Spinal cord (tissue), 10 donors: Measurements from ENCODE around the gene C3orf52. TPM values are rescaled to one million over a fixed set of nuclear protein-coding genes. Genes with fewer than 3 reads are reported as not detected.

Experiments used
- DNase-seq, 6 donors: peaks; one replicate each; pipeline versions ENCODE4 v3.0.0 to v3.0.0-alpha.2; 2013 to 2015; ENCODE audit warnings: low spot score in 6 of 6, low read depth in 4 of 6
- H3K27ac ChIP-seq: one replicate; pipeline ENCODE4 v1.5.1; 2013; ENCODE audit warnings: low read depth, low read length, control low read depth
- H3K27me3 ChIP-seq: one replicate; pipeline ENCODE4 v1.6.1; 2013; ENCODE audit warnings: low read length; ENCODE audit not compliant: control insufficient read depth, insufficient read depth
- H3K36me3 ChIP-seq: one replicate; pipeline ENCODE4 v1.6.1; 2013; ENCODE audit warnings: low read length; ENCODE audit not compliant: control insufficient read depth, insufficient read depth
- H3K4me1 ChIP-seq: one replicate; pipeline ENCODE4 v1.6.1; 2013; ENCODE audit warnings: low read length; ENCODE audit not compliant: control insufficient read depth, insufficient read depth
- H3K4me3 ChIP-seq: one replicate; pipeline ENCODE4 v1.5.1; 2013; ENCODE audit warnings: low read depth, low read length, control low read depth
- H3K9me3 ChIP-seq: one replicate; pipeline ENCODE4 v1.6.1; 2013; ENCODE audit warnings: low read length; ENCODE audit not compliant: control insufficient read depth, insufficient read depth
- WGBS: methylation state at CpG from one replicate; pipeline ENCODE4 v1.1.5; 2013; ENCODE audit warnings: missing lambda C conversion rate; ENCODE audit not compliant: insufficient coverage; 5-methylcytosine and 5-hydroxymethylcytosine counted together
- polyA plus RNA-seq, 2 donors: library from polyadenylated mRNA; unstranded; fragments of 120-200 nt; gene quantifications; one replicate each; pipeline ENCODE4 v1.2.1, GENCODE V29; 2013; ENCODE audit not compliant: insufficient read length in 2 of 2
- small RNA-seq: library from RNA; depleted of rRNA; stranded (forward); fragments of <200 nt; gene quantifications from one replicate; pipeline ENCODE3, GENCODE V24; 2014; ENCODE audit warnings: low replicate concordance
- total RNA-seq, 2 donors: library from RNA; depleted of rRNA in 1 of 2; stranded (reverse); fragments of 120-200 nt in 1 of 2; fragments of >200 nt in 1 of 2; gene quantifications; one replicate each; pipeline versions ENCODE4 v1.2.3 to v1.2.4, GENCODE V29; 2013 to 2014
- donor health status: healthy.

The C3orf52 gene
- total and polyA plus RNA-seq, 4 donors, result 1.1 to 2.7 (median 1.7) TPM

DNA sequence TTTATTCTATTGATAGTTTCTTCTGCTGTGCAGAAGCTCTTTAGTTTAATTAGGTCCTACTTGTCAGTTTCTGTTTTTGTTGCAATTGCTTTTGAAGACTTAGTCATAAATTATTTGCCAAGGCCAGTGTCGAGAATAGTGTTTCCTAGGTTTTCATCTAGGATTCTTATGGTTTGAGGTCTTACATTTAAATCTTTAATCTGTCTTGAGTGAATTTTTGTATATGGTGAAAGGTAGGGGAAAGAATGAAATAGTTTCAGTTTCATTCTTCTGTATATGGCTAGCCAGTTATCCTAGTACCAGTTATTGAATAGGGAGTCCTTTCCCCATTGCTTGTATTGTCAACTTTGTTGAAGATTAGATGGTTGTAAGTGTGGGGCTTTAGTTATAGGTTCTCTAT lies 57.5 kb downstream of the C3orf52 start:
- no peak overlapping the region for H3K4me3 ChIP-seq
- H3K36me3 ChIP-seq, result no peaks in the 10 kb centered on the region
- WGBS, result no CpG with 5 or more reads among the region's 1 CpG
- DNase-seq, result no peak
- no peaks in the 10 kb centered on the region for H3K9me3 ChIP-seq
- H3K27ac ChIP-seq, result no peak overlapping the region
- no peaks in the 10 kb centered on the region for H3K4me1 ChIP-seq
- H3K27me3 ChIP-seq, result no peaks in the 10 kb centered on the region

DNA sequence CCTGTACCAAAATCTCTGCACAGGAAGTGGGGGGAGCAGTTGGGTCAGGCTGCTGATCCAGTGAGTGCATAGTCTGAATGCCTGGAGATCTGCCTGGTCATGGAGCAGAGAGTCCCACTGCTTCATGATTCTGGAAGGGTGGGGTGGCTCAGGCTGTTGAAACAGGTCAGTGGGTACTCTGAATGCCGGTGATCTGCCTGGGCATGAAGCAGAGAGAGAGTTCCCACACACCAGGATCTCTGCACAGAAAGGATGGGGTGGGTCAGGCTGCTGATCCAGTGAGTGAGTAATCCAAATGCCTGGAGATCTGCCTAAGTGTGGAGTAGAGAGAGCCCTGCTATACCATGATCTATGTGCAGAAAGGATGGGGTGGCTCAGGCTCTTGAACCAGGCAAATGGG lies 62.9 kb downstream of the C3orf52 start:
- Histone ChIP-seq H3K9me3 (no peaks in the 10 kb centered on the region), H3K4me1 (no peaks in the 10 kb centered on the region), H3K36me3 (no peaks in the 10 kb centered on the region), H3K4me3 (no peak overlapping the region), H3K27ac (no peak overlapping the region), H3K27me3 (no peaks in the 10 kb centered on the region)
- DNase-seq, result no peak
- WGBS, result 100% methylated on average over 1 of the region's 1 CpG

DNA sequence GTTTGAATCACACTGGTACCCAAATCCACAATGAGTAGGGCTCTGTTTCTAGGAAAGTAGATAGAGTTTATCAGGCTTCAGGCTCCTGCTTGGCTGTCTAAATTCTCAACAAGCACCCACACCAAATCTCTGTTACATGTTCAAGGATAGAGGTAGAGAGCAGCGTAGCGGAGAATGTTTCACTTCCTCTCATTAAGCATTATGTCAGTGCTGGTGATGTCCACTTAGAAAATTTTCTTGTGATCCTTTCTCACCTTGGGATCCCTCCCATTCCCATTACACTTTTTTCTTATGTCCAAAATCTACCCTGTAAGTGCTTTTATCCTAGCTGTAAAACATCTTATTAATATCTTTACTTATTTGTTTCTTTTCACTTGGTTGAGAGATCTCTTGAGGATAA lies 81.6 kb downstream of the C3orf52 start:
- no peak overlapping the region for H3K4me3 ChIP-seq
- H3K36me3 ChIP-seq, result no peaks in the 10 kb centered on the region
- WGBS, result no CpG with 5 or more reads among the region's 2 CpGs

More for the DNA sequence above, 81.6 kb downstream of the C3orf52 start:
- no peak for DNase-seq
- H3K9me3 ChIP-seq, result no peaks in the 10 kb centered on the region
- no peak overlapping the region for H3K27ac ChIP-seq
- H3K4me1 ChIP-seq, result no peaks in the 10 kb centered on the region
- no peaks in the 10 kb centered on the region for H3K27me3 ChIP-seq

Small RNA genes lying within 50 kb of the gene (small RNA-seq; reads per million reads assigned to genes)
- not detected for gene MIR567

Other genes with a start within 250 kb of the C3orf52 start
- 100 to 1,000 TPM in 1 of 2 donors, 10 to 100 TPM in 1; 37.9 to 130 TPM for gene PHLDB2, start 227.1 kb upstream of the C3orf52 start, total RNA-seq
- 10 to 100 TPM in 1 of 2 donors, 1 to 10 TPM in 1; 8.0 to 24.2 TPM for gene PHLDB2, start 227.1 kb upstream of the C3orf52 start, polyA plus RNA-seq
- 10 to 100 TPM; 49.2 to 85.8 TPM for gene ABHD10, start 107.4 kb upstream of the C3orf52 start, total RNA-seq
- gene ABHD10, start 107.4 kb upstream of the C3orf52 start, polyA plus RNA-seq, result 10 to 100 TPM; 53.5 to 64.4 TPM
- 10 to 100 TPM; 52.6 to 85.5 TPM for gene TAGLN3, start 87.5 kb upstream of the C3orf52 start, total RNA-seq
- 100 to 1,000 TPM; 142 to 171 TPM for gene TAGLN3, start 87.5 kb upstream of the C3orf52 start, polyA plus RNA-seq
- under 1 TPM; 0.55 to 0.69 TPM for gene TMPRSS7, start 51.7 kb upstream of the C3orf52 start, total RNA-seq
- gene TMPRSS7, start 51.7 kb upstream of the C3orf52 start, polyA plus RNA-seq, result under 1 TPM; 0.30 to 0.46 TPM
- gene GCSAM, start 46.9 kb downstream of the C3orf52 start, total RNA-seq, result 1 to 10 TPM in 1 of 2 donors, under 1 TPM in 1; 0.17 to 1.2 TPM
- gene GCSAM, start 46.9 kb downstream of the C3orf52 start, polyA plus RNA-seq, result under 1 TPM in 1 of 2 donors, not detected in 1; 0.35 TPM
- gene SLC9C1, start 207.8 kb downstream of the C3orf52 start, total RNA-seq, result under 1 TPM; 0.50 to 0.72 TPM
- gene SLC9C1, start 207.8 kb downstream of the C3orf52 start, polyA plus RNA-seq, result under 1 TPM; 0.12 to 0.40 TPM
- 10 to 100 TPM; 26.7 to 38.8 TPM for gene CD200, start 246.8 kb downstream of the C3orf52 start, total RNA-seq
- 100 to 1,000 TPM in 1 of 2 donors, 10 to 100 TPM in 1; 99.5 to 106 TPM for gene CD200, start 246.8 kb downstream of the C3orf52 start, polyA plus RNA-seq